Measurements from ENCODE around the gene WDR55.
A peak's percentile ranks its signal among the peaks of the same experiment; 100 is the strongest.
"Not testable (repeated sequence)": the region's sequence is repeated elsewhere in the genome, so short reads cannot be mapped to it uniquely, and the experiment has no call there.

The WDR55 gene

DNA sequence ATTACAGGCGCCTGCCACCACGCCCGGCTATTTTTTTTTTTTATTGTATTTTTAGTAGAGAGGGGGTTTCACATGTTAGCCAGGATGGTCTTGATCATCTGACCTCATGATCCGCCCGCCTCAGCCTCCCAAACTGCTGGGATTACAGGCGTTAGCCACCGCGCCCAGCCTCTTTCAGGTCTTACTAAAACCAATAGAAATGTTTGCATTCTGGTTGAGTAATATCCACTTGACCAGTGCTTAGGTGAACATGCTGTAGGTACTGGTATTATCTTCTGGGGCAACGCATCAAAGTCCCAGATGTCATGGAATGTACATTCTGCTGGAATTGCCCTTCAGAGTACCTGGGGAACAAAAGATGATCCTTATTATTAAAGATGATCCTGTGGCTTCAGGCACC, 44.1 kb downstream of the WDR55 start:
- not testable (repeated sequence) for DNase-seq (ENCODE audit: low read depth in 1 of 2, low spot score in 1 of 2)

DNA sequence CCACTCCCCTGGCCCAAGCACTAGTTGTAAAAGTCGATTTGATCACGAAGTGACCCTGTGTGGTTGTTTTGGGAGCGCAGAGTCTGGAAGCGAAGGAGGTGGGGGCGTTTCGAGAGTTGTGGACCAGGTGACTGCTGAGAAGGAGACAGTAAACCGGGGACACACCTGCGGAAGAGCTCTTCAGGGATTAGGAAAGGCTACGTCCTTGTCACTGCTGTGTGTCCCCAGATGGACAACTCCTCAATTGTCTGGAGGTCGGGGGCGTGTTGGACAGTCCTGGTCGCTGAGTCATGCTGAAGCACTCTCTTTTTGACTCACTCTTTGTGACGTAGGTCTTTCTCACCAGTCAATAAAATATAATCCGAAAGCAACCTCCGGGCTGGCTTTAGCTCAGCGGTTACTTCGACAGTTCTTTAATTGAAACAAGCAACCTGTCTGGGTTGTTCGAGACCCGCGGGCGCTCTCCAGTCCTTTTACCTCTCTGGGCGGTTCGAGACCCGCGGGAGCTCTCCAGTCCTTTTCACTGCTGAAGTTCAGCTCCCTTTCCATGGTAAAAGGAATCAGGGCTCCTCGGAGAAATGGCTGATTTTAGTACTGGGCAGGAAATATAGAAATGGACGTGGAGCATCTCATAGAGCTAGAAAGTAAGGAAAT, 46.3 kb downstream of the WDR55 start:
- DNase-seq (ENCODE audit: low read depth in 1 of 2, low spot score in 1 of 2): peak; percentile 69 to 94

DNA sequence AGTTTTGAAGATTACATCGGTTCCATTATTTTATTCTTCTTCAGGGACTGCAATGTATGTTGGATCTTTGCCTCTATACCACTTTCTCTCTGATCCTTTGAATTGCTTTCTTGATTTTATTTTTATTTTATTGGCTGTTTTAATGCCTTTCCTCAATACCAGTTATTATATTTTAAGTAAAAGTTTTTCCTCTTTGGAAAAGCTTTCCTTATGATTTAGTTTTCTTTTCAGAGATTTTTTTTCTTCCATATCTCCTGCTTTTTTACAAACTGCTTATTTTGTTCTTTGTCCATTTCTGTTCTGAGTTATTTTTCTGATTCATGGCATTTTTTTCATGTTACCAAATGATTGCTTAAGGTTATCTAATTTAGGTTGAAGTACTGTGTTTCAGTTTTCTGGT, 47.1 kb downstream of the WDR55 start:
- no peak for DNase-seq (ENCODE audit: low read depth in 1 of 2, low spot score in 1 of 2)

DNA sequence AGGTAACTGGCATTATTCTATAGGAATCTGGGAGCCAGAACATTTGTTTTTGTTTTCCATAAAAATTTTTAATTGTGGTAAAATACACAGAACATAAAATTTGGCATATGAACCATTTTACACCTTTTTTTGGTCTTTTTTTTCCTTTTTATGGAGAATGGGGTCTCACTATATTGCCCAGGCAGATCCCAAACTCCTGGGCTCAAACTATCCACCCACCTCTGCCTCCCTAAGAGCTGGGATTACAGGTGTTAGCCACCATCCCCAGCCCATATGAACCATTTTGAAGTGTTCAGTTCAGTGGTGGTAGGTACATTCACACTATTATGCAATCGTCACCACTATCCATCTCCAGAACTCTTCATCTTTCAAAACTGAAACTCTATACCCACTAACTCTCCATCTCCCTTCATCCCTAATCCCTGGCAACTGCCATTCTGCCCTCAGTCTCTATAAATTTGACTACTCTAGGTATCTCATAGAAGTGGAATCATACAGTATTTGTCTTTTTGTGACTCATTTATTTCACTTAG, 48.9 kb downstream of the WDR55 start:
- no peak for DNase-seq (ENCODE audit: low read depth in 1 of 2, low spot score in 1 of 2)

DNA sequence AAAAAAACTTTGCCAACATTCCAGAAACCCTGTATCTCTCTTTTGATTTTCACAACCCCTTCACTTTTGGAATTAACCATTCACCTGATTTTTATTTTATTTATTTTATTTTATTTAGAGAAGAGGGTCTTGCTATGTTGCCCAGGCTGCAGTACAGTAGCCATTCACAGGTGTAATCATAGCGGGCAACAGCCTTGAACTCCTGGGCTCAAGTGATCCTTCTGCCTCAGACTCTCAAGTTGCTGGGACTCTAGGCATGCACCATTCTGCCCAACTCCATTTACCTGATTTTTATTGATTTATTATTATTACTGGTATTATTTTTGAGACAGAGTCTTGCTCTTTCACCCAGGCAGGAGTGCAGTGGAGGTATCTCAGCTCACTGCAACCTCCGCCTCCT, 51.5 kb downstream of the WDR55 start:
- DNase-seq (ENCODE audit: low read depth in 1 of 2, low spot score in 1 of 2): not testable (repeated sequence)

DNA sequence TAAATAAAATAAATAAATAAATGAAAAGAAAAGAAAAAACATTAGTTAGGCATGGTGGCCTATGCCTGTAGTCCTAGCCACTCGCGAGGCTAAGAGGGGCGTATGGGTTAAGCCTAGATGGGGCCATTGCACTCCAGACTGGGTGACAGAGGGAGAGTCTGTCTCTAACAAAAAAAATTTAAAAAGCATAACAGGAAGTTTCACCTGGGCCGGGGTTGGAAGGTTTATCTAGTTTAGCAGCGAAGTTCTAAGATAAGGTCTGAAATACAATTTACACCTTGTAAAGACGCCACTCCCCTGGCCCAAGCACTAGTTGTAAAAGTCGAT, 53.5 kb downstream of the WDR55 start:
- no peak for DNase-seq (ENCODE audit: low read depth in 1 of 2, low spot score in 1 of 2)

DNA sequence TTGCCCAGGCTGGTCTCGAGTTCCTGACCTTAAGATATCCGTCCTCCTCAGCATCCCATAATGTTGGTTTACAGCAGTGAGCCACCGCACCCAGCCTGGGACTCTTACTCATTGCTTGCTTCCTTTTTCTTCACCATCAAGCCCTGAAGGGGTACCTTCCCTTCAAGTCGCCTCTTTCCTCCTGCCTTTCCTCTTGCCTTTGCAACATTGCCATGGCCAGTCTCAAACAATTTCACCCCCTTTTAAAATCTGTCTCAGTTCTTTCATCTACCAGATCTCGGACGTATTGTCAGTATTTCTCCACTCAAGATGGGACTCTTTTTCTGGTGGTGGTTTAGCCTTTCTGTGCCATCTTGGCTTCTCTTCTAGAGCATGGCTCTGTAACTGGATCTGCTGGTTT, 56.0 kb downstream of the WDR55 start:
- DNase-seq (ENCODE audit: low read depth in 1 of 2, low spot score in 1 of 2): not testable (repeated sequence)

DNA sequence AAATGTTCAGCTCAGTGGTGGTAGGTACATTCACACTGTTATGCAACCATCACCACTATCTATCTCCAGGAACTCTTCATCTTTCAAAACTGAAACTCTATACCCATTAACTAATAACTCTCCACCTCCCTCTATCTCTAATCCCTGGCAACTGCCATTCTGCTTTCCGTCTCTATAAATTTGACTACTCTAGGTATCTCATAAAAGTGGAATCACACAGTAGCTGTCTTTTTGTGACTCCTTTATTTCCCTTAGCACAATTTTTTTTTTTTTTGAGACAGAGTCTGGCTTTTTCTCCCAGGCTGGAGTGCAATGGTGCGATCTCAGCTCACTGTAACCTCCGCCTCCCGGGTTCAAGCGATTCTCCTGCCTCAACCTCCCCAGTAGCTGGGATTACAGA, 56.7 kb downstream of the WDR55 start:
- not testable (repeated sequence) for DNase-seq (ENCODE audit: low read depth in 1 of 2, low spot score in 1 of 2)
